ENCODE data around the gene LIFR. TPM values are rescaled to one million over a fixed set of nuclear protein-coding genes. Genes with fewer than 3 reads are reported as not detected.

The LIFR gene
- polyA plus RNA-seq, 2 of the 4 experiments (the other 2 are of a cell fraction), result 3.8 to 7.9 TPM

GRCh38 chr5:38466424-38467189 is 89.8 kb downstream of the LIFR start (continued):
- no peak for TF ChIP-seq REST (IDR thresholded peaks at IDR 0.05)
- peak; percentile 58 for TF ChIP-seq USF2 (IDR thresholded peaks at IDR 0.05)

- FAIRE-seq (no peak), ATAC-seq (no peak), DNase-seq (ENCODE audit: low read depth in 1 of 2, low spot score in 1 of 2) (no peak)
- ChIA-PET CTCF (interaction anchor here (0.7 to 8.2 kb wide), 5 partner anchors 15 to 343 kb away, joined by 3 to 74 read pairs (median 7); no protein-coding TSS in a partner anchor), POLR2A (no interaction called here)
- 91% methylated on average over 9 of the region's 9 CpGs for WGBS (ENCODE audit: missing lambda C conversion rate)
- TF ChIP-seq E2F6 (IDR thresholded peaks at IDR 0.05; ENCODE audit: borderline replicate concordance, low read depth), result no peak
- TF ChIP-seq ATOH8 (CRISPR knock-in tag; IDR thresholded peaks at IDR 0.05; ENCODE audit: low read depth), result 0 out of 2 replicates have a peak, but pooled peaks have one; percentile 27
- TF ChIP-seq ZC3H11A (IDR thresholded peaks at IDR 0.05), result no peak
- Histone ChIP-seq H3K4me2 (no peak overlapping the region), H3K27ac (peak overlapping the region; percentile 36 to 83), H3K4me3 (no peak overlapping the region), H3K9me3 (no peaks in the 10 kb centered on the region), H3K4me1 (peaks cover 62% of the 10 kb centered on the region)
Observed at GRCh38 chr5:38465702-38466423, 90.6 kb downstream of the LIFR start.

GRCh38 chr5:38465061-38465460 is 91.4 kb downstream of the LIFR start:
- no peak for DNase-seq (ENCODE audit: low read depth in 1 of 2, low spot score in 1 of 2)
- Histone ChIP-seq H3K9me3 (no peaks in the 10 kb centered on the region), H3K4me3 (no peak overlapping the region), H3K4me2 (peak overlapping the region; percentile 74; the same call in 2 of the 3 replicates), H3K27ac (peak overlapping the region; percentile 36 to 83), H3K4me1 (peaks cover 62% of the 10 kb centered on the region)
- no peak for ATAC-seq
- ChIA-PET CTCF (interaction anchor here (0.6 to 8.2 kb wide), 8 partner anchors 10 to 344 kb away, joined by 3 to 74 read pairs (median 4); no protein-coding TSS in a partner anchor), POLR2A (no interaction called here)
- TF ChIP-seq RCOR1 (IDR thresholded peaks at IDR 0.05; ENCODE audit: low read depth, low read length) (no peak), HMGXB4 (CRISPR knock-in tag; IDR thresholded peaks at IDR 0.05; ENCODE audit: borderline replicate concordance) (no peak), CBX2 (IDR thresholded peaks at IDR 0.05; ENCODE audit: borderline replicate concordance, low read depth) (no peak)
- FAIRE-seq, result no peak
- 66% methylated on average over 2 of the region's 2 CpGs for WGBS (ENCODE audit: missing lambda C conversion rate)

Measured in A549 (cell line).